CD4-positive, alpha-beta T cell (primary cell): ENCODE measurements around the gene HIRA. TPM values are rescaled to one million over a fixed set of nuclear protein-coding genes. Genes with fewer than 3 reads are reported as not detected.

Experiments used
- ATAC-seq: fragments of 200-7000 bp; cut with Tn5 transposase; one replicate; pipeline ENCODE4 v1.10.0; 2022; ENCODE audit warnings: mild to moderate bottlenecking; ENCODE audit not compliant: poor library complexity
- CTCF ChIA-PET: fragments of 350-600 bp; sonication (Branson Sonifier 250); formaldehyde crosslinking; loops from one replicate; lab custom pipeline; 2021; ENCODE audit warnings: antibody characterized with exemption, inconsistent platforms; lab: Charles Lee
- POLR2A ChIA-PET: fragments of 350-600 bp; sonication (Branson Sonifier 250); formaldehyde crosslinking; loops from one replicate; lab custom pipeline; 2021; ENCODE audit warnings: antibody characterized with exemption, inconsistent platforms; lab: Charles Lee
- DNase-seq, 14 experiments: peaks; one replicate each; pipeline ENCODE4 v3.0.0-alpha.2; 2013 to 2020; ENCODE audit warnings: mixed read lengths in 2 of 14
- H3K27ac ChIP-seq, 2 donors: one replicate each; pipeline versions ENCODE4 v1.5.1 to v1.7.0; 2013; ENCODE audit warnings: low read length in 2 of 2, low read depth in 1 of 2, mild to moderate bottlenecking in 1 of 2
- H3K27me3 ChIP-seq, 2 experiments: 1 replicate in 1 of 2; 2 replicates in 1 of 2; pipeline versions ENCODE4 v1.6.1 to v1.7.0; 2013; ENCODE audit warnings: low read length in 2 of 2, control low read depth in 1 of 2, mild to moderate bottlenecking in 1 of 2, moderate library complexity in 1 of 2; ENCODE audit not compliant: insufficient read depth in 2 of 2, control insufficient read depth in 1 of 2
- H3K36me3 ChIP-seq: one replicate; pipeline ENCODE4 v1.6.1; 2013; ENCODE audit warnings: low read length, control low read depth; ENCODE audit not compliant: insufficient read depth
- H3K4me1 ChIP-seq: one replicate; pipeline ENCODE4 v1.6.1; 2013; ENCODE audit warnings: low read length, control low read depth; ENCODE audit not compliant: insufficient read depth
- H3K4me3 ChIP-seq: one replicate; pipeline ENCODE4 v1.5.1; 2013; ENCODE audit warnings: mild to moderate bottlenecking, low read length, moderate library complexity
- H3K9me3 ChIP-seq, 2 experiments: 1 replicate in 1 of 2; 2 replicates in 1 of 2; pipeline versions ENCODE4 v1.6.1 to v1.7.0; 2013; ENCODE audit warnings: low read length in 2 of 2, mild to moderate bottlenecking in 2 of 2, control low read depth in 1 of 2, moderate library complexity in 1 of 2; ENCODE audit not compliant: control insufficient read depth in 1 of 2, insufficient read depth in 1 of 2
- H3K27ac Mint-ChIP-seq: one replicate; pipeline ENCODE4 v1.8.0; 2020; ENCODE audit warnings: mixed read lengths
- H3K27me3 Mint-ChIP-seq: one replicate; pipeline ENCODE4 v1.8.0; 2021; ENCODE audit warnings: mixed read lengths
- H3K36me3 Mint-ChIP-seq: one replicate; pipeline ENCODE4 v1.8.0; 2021; ENCODE audit warnings: low read depth, mixed read lengths
- H3K4me1 Mint-ChIP-seq: one replicate; pipeline ENCODE4 v1.8.0; 2021; ENCODE audit warnings: low read depth, mixed read lengths
- H3K4me3 Mint-ChIP-seq: one replicate; pipeline ENCODE4 v1.8.0; 2020; ENCODE audit warnings: mild to moderate bottlenecking, mixed read lengths
- H3K9me3 Mint-ChIP-seq: one replicate; pipeline ENCODE4 v1.8.0; 2020; ENCODE audit warnings: mixed read lengths
- CTCF ChIP-seq: fragments of 200-600 bp; IDR thresholded peaks from one replicate; pipeline ENCODE4 v1.8.0; 2022; ENCODE audit warnings: antibody characterized with exemption, mild to moderate bottlenecking
- intact Hi-C, 2 experiments: fragments of 100-400 bp; cut with DNase I in 1 of 2; cut with micrococcal nuclease in 1 of 2; formaldehyde crosslinking; loops; one replicate each; pipeline versions ENCODE4 v1.15.1 to v1.9.0; 2023 to 2025; cut with DNase I, micrococcal nuclease
- total RNA-seq, 174 experiments: library from RNA in 2 of 174; stranded (reverse) in 2 of 174; gene quantifications; one replicate each; pipeline ENCODE4 v1.2.3 and lab custom pipeline; 2021 to 2026

The HIRA gene
- total RNA-seq, 2 experiments from 2014 or later, result 15.2 to 15.5 TPM

DNA sequence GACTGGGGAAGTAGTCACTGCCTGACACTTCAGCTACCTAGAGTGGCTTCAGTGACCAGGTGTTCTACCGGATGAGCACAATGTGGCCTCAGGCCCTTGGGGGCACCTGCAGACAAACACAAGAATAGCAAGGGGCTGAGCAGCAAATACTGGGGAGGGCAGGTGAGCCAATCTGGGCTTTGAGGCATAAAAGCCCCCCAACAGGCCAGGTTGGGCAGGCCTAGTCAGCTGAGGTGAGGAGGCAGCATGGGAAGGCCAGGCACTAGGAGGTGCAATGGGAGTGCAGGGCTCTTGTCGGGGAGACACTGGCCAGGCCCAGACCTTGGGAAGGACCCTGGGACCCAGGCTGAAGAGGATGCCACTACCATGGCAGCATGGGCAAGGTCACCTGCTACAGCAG is 38.5 kb upstream of the HIRA start:
- ChIA-PET CTCF (no interaction called here), POLR2A (no interaction called here)
- no peaks in the 10 kb centered on the region for H3K4me1 ChIP-seq
- no peak for TF ChIP-seq CTCF
- no peaks in the 10 kb centered on the region for H3K27me3 Mint-ChIP-seq
- no peak for DNase-seq
- H3K9me3 ChIP-seq, result no peaks in the 10 kb centered on the region
- ATAC-seq, result no peak
- H3K27ac ChIP-seq, result no peak overlapping the region
- no peak overlapping the region for H3K4me3 ChIP-seq
- no peaks in the 10 kb centered on the region for H3K9me3 Mint-ChIP-seq
- peaks cover 97% of the 10 kb centered on the region for H3K36me3 ChIP-seq
- H3K27ac Mint-ChIP-seq, result no peak overlapping the region
- intact Hi-C loops, result loop anchor here in 1 of 2 experiments (10.0 kb wide), 1 partner anchor 325 kb away; the partner anchor contains the start of gene ESS2
- H3K36me3 Mint-ChIP-seq, result peaks cover 97% of the 10 kb centered on the region
- H3K4me1 Mint-ChIP-seq, result no peaks in the 10 kb centered on the region
- H3K4me3 Mint-ChIP-seq, result no peak overlapping the region
- no peaks in the 10 kb centered on the region for H3K27me3 ChIP-seq

- H3K36me3 ChIP-seq, result peaks cover 97% of the 10 kb centered on the region
- CTCF ChIA-PET, result no interaction called here
- no peaks in the 10 kb centered on the region for H3K9me3 Mint-ChIP-seq
- no peak overlapping the region for H3K27ac Mint-ChIP-seq
- ATAC-seq, result no peak
- H3K4me1 Mint-ChIP-seq, result no peaks in the 10 kb centered on the region
- no peak overlapping the region for H3K4me3 Mint-ChIP-seq
- no peaks in the 10 kb centered on the region for H3K27me3 ChIP-seq
- POLR2A ChIA-PET, result interaction anchor here (2.1 kb wide), 1 partner anchor 9 kb away, joined by 7 read pairs; the partner anchor contains the start of genes CDC45 and UFD1
- intact Hi-C loops, result no loop called here
- no peaks in the 10 kb centered on the region for H3K27me3 Mint-ChIP-seq
- TF ChIP-seq CTCF, result no peak
- H3K36me3 Mint-ChIP-seq, result peaks cover 98% of the 10 kb centered on the region
- H3K27ac ChIP-seq, result no peak overlapping the region
- no peak for DNase-seq
- H3K4me1 ChIP-seq, result peaks cover 4% of the 10 kb centered on the region
- H3K9me3 ChIP-seq, result no peaks in the 10 kb centered on the region
- no peak overlapping the region for H3K4me3 ChIP-seq
These were observed 37.9 kb upstream of the HIRA start for GRCh38 chr22:19469421-19469820.

DNA sequence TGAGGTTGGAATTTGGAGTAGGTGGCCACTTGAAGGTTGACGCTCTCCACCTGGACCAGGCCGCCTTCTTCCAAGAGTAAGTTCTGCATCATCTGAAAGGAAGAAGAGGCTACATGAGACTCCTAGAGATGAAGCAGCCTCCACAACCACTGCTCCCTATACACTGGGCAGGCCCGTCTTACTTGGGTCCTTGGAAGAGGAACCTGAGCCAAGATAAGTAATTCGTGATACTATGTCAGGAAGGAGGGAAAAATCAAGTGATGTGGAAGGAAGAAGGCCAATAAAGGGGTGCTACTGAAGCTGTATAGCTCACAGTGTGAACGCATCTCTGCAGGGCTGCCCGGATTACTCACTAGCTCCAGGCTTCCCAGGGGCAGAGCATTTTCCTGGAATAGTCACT is 36.4 kb upstream of the HIRA start:
- CTCF ChIA-PET, result no interaction called here
- H3K9me3 ChIP-seq, result no peaks in the 10 kb centered on the region
- intact Hi-C loops, result no loop called here
- H3K4me3 Mint-ChIP-seq, result no peak overlapping the region
- H3K27ac ChIP-seq, result no peak overlapping the region
- no peak for TF ChIP-seq CTCF
- no peak overlapping the region for H3K27ac Mint-ChIP-seq
- POLR2A ChIA-PET, result interaction anchor here (0.9 to 2.1 kb wide), 2 partner anchors 11 to 36 kb away, joined by 4 to 7 read pairs; partner anchors contain the start of genes CDC45, MRPL40 and UFD1
- H3K4me3 ChIP-seq, result no peak overlapping the region
- DNase-seq, result no peak
- H3K36me3 Mint-ChIP-seq, result peaks cover 97% of the 10 kb centered on the region
- no peaks in the 10 kb centered on the region for H3K4me1 Mint-ChIP-seq
- no peaks in the 10 kb centered on the region for H3K27me3 ChIP-seq
- peaks cover 97% of the 10 kb centered on the region for H3K36me3 ChIP-seq
- no peak for ATAC-seq
- no peaks in the 10 kb centered on the region for H3K9me3 Mint-ChIP-seq
- peaks cover 4% of the 10 kb centered on the region for H3K4me1 ChIP-seq
- H3K27me3 Mint-ChIP-seq, result no peaks in the 10 kb centered on the region
